GM18951 (cell line): ENCODE data around the gene UVRAG.

Experiments used
- POLR2A ChIP-seq: IDR thresholded peaks from 4 replicates; pipeline ENCODE4 v1.6.1; 2011; ENCODE audit warnings: mild to moderate bottlenecking; ENCODE audit not compliant: insufficient read length, insufficient read depth; ENCODE audit errors: extremely low read depth
- in situ Hi-C: fragments of 300-500 bp; cut with MboI; formaldehyde crosslinking; loops from one replicate; pipeline ENCODE4 v1.12.0; 2022; ENCODE audit warnings: low sequenced_read_pairs, mixed read lengths, inconsistent platforms; ENCODE audit not compliant: unreplicated experiment

Gene UVRAG

DNA sequence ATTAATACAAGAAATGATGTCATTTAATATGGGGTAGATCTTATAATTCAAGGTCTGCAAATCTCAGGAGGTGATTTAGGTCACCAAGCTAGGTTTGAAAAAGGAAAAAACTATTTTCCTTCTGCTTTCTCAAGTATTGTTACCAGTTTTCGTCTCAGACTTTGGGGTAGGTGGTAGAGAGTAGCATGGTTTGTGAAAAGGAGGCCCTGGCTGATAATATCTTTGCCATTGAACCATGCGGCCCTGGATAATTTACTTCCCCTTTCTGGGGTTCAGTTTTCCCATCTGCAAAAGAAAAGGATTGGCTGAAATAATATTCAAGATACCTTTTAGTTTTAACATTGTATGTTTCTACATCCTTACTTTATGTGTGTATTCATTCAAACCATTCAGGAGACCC is 299.2 kb downstream of the UVRAG start:
- in situ Hi-C loops, result no loop called here
- no peak for TF ChIP-seq POLR2A

DNA sequence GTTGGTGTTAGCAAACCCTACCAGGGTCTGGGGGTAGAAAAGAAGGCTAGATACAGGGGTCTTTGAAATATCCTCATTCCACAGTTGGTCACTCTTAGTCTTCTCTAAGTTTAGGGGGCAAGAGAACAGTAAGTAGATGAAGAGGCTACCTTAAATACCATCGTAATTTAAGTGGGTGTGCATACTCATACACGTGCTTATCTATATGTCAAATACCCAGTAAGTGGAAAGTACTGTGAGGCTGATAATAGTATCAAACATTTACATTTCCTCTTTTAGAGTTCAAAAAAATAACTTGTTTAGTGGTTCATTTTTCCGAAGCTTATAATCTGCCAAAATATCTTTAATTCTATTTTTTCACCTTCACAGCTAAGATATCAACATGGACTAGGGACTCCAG is 300.5 kb downstream of the UVRAG start:
- no peak for TF ChIP-seq POLR2A
- in situ Hi-C loops, result no loop called here

DNA sequence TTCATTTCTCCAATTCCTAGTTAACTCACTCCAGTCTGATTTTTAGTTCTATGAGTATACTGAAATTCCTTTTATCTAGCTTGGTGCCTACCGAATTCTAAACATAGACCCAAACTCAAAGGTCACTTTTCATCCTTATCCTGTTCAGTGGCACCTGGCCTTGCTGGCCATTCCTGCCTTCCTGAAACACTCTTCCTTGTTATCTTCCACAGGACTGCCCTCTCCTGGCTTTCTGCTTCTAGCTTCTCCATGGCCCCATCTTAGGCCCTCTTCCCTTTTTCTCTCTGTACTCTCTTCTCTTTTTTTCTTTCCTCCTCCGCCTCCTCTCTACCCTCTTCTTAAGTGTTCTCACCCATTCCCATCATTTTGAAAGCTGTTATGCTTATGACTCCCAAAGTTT is 304.0 kb downstream of the UVRAG start:
- in situ Hi-C loops, result no loop called here

DNA sequence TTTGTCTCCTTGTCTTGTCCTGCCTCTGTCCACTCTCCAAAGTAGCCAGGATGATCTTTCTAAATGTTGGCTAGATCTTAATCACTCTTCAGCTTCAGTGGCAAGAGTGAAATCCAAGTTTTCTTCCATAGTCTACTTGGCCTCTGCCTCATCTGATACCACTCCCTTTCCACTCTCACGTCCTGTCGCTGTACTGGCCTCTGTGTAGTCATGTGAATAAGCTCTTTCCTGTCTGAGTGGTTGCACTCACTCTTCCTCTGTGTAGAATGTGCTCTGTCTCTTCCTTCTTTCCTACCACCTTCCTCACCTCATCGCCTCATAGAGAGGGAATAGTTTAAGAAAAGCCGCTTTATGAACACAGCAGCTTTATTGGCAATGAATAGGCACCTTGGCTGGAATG is 304.8 kb downstream of the UVRAG start:
- no peak for TF ChIP-seq POLR2A
- in situ Hi-C loops, result no loop called here

More for the DNA sequence above, 304.0 kb downstream of the UVRAG start:
- TF ChIP-seq POLR2A, result no peak

DNA sequence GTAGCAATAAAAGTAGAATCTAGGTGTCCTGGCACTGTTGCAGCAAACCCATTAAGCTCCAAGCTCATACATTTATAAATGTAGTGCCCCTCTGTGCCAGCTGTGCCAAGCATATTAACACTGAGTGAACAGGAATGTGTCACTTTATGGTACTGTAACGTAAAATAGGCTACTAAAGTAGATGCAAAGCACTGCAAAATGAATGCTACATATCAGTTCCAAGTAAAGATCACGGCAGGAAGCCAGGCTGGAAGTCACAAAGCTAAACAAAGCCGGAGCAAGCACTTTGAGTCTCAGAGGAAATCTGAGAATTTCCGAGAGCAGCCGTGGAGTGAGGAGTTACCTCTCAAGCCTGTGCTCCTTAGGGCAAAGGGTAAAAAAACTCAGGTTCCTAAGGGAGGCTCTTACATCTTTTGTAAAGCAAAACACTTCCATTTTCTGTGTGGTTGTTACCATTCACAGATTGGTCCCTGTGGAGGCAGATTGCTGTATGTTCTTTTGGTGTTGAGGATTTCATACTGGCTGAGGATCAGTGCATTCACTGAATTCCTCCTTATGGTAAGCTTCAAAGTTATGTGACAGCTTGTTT is 305.6 kb downstream of the UVRAG start:
- in situ Hi-C loops, result no loop called here
- TF ChIP-seq POLR2A, result no peak

DNA sequence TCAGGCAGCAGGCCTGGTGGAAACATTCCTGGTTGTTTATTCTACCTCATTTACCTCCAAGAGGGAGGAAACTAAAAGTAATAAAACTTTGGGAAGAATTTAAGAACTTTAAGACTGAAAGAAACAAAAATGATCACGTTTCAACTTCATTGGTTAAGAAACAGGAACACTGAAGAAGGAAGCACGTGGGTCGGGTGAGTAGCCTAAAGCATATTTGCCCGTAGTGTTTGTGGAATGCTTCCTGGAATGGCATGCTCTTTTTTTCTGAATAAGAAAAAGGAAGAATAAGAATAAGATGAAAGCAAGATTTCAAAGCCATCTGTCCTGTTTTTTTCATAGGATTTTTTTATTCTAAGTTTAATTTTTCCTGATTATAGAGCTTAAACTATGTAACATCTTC is 308.2 kb downstream of the UVRAG start:
- no peak for TF ChIP-seq POLR2A
- in situ Hi-C loops, result no loop called here

DNA sequence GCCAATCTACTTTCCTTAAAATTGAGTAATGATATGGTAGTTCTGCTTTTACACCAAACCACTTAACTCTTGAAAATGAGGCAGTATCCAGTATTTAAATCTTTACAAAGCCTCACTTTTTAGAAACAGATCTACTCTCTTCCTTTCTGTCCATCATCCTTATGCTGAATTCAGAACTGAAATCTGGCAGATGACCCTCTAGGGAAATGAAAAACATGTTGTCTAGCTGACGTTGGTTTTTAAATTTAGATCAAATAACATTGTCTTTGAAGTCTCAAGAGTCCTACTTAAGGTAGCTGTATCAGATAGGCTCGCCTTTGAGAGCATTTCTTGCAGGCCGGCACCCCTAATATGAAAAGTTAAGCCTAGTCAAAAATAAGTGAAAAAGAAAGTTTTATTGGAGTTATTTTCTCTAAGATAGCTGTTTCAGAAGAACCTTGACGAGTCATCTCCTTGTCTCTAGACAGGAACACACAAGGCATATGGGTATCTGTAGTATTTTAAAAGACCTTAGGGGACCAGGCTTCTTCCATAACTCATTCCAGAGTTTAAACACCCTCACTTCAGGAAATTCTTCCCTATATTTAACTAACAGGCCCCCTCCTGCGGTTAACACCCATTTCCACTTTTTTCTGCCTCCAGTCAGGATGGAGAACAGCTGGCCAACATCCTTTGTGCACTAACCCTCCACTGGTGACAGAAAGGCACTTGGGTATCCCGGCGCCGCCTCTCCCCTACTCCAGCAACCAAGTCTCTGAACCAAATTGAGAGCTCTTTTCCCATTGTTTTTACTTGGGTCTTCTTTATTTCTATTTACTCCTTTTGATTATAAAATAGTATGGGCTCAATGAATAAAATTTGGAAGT is 310.1 kb downstream of the UVRAG start:
- in situ Hi-C loops, result no loop called here
- TF ChIP-seq POLR2A, result no peak

DNA sequence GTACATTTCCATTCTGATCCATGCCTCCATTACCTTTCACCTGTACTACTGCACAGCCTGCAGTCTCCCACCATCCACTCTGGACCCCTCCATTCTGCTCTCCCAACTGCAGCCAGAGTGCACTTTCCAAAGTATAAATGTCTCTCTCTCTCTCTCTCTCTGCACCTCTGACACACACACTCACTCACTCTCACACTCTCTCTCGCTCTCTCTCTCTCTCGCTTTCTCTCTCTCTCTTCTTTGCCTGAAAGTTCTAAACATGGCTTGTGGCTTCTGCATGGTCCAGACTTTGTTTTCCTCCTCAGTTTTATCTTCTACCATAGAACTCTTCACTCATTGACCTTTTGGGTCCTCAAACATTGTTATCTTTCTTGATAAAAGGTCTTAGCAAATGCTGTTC is 314.7 kb downstream of the UVRAG start:
- in situ Hi-C loops, result no loop called here
- no peak for TF ChIP-seq POLR2A

DNA sequence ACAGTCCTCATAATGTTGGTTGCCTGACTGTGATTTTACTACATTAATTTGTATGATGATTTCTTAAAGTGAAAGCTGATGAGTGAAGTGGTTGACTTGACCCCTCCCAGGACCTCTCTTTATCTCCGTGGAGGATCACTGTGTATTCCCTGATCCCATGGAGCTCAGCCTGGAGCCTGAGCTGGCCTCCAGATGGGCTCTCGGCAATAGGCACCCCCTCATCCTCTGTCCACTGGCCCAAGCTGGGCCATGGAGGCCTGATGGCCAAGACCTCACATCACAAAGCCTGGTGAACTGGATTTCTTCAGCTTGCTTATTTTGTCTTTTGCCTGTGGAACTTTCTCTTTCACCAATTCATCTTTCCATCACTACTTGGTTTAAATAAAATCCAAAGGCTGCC is 316.1 kb downstream of the UVRAG start:
- in situ Hi-C loops, result no loop called here
- TF ChIP-seq POLR2A, result no peak

DNA sequence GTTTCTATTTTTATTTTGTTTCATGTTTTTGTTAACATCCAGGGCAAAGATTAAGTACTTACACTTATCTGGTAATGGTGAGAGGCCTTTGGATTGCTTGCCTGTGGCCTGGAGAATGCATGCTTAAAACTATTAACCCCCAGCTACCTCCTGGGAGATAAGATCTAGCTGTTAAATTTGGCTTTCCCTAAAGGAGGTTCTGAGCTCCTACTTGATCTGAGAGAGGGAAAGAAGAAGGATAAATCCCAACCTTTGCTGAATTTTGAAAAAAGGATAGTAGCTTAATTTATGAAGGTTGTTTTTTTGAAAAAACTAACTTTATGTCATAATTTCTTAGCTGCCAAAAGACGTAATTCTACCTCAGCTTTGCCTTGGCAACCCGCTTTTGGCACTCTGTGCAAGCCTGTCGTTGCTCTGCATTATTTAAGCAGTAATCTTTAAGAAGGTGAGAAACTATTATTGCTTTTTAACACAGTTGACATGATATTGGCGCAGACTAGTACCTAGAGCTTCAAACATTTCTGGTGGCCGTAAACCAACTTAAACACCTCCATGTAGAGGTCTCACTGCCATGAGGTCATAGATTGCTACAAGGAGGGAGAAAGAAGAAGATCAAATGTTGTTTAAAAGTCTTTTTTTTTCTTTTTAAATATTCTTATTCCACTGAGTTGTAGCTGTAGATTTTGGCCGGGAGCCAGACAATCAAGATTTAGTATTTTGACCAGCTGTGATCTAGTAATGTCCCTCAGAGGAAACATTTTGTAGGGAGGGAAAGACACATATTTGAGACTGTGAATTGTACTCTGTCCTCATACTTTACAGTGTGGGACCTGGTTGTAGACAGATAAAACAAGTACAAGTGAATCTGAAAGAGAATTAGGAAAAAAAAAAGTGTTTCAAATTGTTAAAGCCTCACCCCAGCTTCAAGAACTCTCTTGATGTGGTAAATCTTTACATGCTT is 316.9 kb downstream of the UVRAG start:
- no peak for TF ChIP-seq POLR2A
- in situ Hi-C loops, result no loop called here

DNA sequence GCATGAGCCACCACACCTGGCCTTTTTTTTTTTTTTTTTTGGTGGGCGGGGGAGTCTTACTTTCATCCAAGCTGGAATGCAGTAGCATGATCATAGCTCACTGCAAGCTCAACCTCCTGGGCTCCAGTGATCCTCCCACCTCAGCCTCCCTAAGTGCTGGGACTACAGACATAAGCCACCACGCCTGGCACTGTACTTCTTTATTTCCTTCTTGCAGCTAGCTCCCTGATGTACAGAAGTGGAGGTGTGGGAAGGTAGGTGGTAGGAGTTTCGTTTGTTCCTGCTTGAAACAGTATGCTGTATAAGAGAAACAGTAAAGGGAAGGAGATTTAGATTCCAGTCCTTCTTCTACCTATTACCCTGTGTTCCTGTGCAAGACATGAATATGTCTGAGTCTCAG is 319.2 kb downstream of the UVRAG start:
- in situ Hi-C loops, result no loop called here
- no peak for TF ChIP-seq POLR2A

DNA sequence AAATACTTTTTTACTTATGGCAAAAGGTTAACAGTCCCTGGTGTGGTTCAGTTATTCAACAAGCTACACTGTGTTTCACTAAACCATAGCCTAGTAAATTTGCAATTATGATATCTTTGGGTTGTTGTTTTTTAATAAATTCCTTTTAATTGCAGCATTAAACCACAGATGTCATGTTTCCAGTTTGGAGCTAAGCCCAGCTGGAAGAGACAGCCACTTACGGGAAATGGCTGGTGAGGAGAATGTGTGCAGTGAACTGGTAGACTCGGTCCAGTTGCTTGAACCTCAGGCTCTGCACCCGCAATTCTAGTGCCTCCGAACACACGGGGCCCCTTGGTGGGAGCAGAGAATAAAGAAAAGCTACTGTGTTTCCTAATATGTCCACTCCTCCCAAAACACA is 320.5 kb downstream of the UVRAG start:
- TF ChIP-seq POLR2A, result no peak
- in situ Hi-C loops, result no loop called here

DNA sequence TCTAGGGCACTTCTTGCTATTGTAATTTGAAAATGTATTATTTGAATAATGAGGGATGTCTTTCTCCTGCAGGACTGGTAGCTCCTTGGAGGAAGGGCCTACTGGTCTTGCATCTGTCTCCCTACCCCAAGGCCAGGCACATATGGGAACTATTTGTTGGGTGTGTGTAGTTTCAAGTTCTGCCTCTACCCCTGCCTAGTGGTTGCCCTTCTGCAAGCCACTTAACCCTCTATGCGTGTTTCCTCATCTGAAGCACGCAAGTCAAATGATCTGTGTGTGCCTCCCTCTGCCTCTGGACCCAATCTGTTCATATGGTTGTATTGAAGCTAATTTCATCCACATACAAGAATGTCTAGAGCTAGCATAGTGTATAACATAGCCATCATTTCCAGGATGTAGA is 324.3 kb downstream of the UVRAG start:
- in situ Hi-C loops, result no loop called here
- TF ChIP-seq POLR2A, result no peak
